Left ventricle myocardium inferior (tissue), 1 donor: ENCODE results near the gene AKAP13. TPM values are rescaled to one million over a fixed set of nuclear protein-coding genes. Genes with fewer than 3 reads are reported as not detected.

Source experiments
- DNase-seq: peaks from one replicate; pipeline ENCODE4 v3.0.0-alpha.2; 2020
- H3K27ac ChIP-seq: fragments of 200-600 bp; replicated peaks from 2 replicates; pipeline ENCODE4 v1.8.0; 2021
- H3K27me3 ChIP-seq: fragments of 200-600 bp; 2 replicates; pipeline ENCODE4 v1.8.0; 2021; ENCODE audit warnings: low read depth
- H3K36me3 ChIP-seq: fragments of 200-600 bp; 2 replicates; pipeline ENCODE4 v1.8.0; 2021
- H3K4me1 ChIP-seq: fragments of 200-600 bp; 2 replicates; pipeline ENCODE4 v1.8.0; 2021
- H3K4me3 ChIP-seq: fragments of 200-600 bp; 2 replicates; pipeline ENCODE4 v1.8.0; 2021; ENCODE audit warnings: mild to moderate bottlenecking, moderate library complexity
- H3K9me3 ChIP-seq: fragments of 200-600 bp; replicated peaks from 2 replicates; pipeline ENCODE4 v1.8.0; 2021
- CTCF ChIP-seq: fragments of 200-600 bp; IDR thresholded peaks from 2 replicates; pipeline ENCODE4 v1.8.0; 2021; ENCODE audit warnings: antibody characterized with exemption, mild to moderate bottlenecking, borderline replicate concordance
- intact Hi-C: fragments of 100-400 bp; cut with micrococcal nuclease; formaldehyde crosslinking; loops from one replicate; pipeline ENCODE4 v1.11.0; 2022
- total RNA-seq: library from RNA; stranded (reverse); fragmentation: NEBNext Ultra II Directional; extraction: Animal tissue kit (Norgen Biotek cat#: 25700); gene quantifications from one replicate; pipeline ENCODE4 v1.2.1, GENCODE V29; 2021
- donor health status: DM: no; HTN: yes; CAD: no; lungs with severe emphysema.

AKAP13 gene
- total RNA-seq, 1 donor from 2014 or later, result 331 TPM

- no peak for TF ChIP-seq CTCF
- no peak for DNase-seq
- H3K9me3 ChIP-seq, result no peaks in the 10 kb centered on the region
- peaks cover 77% of the 10 kb centered on the region for H3K36me3 ChIP-seq
- peaks cover 47% of the 10 kb centered on the region for H3K4me1 ChIP-seq
- intact Hi-C loops, result no loop called here
- H3K4me3 ChIP-seq, result no peak overlapping the region
- peak overlapping the region; percentile 23 for H3K27ac ChIP-seq
- H3K27me3 ChIP-seq, result no peaks in the 10 kb centered on the region
Measured at GRCh38 chr15:85679231-85679630, 298.8 kb downstream of the AKAP13 start.

DNA sequence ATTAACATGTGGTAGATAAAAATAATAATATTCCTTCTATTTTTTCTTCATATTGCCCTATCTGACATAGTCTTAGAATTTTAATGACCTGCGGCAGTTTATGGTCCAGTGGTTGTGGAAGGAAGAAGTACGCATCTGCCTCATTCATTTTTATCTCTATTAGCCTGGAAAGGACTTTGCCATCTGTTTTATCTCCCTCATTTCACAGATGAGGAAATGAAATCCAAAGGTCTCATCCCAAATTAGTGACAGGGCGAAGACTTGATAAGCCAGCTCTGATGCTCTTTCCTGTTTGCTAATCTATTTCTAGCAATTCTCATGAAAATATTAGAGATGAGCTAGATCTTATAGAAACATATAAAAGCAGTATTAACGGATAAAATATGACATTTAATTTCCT is 301.0 kb downstream of the AKAP13 start:
- no peak for TF ChIP-seq CTCF
- H3K9me3 ChIP-seq, result no peaks in the 10 kb centered on the region
- H3K4me1 ChIP-seq, result peaks cover 48% of the 10 kb centered on the region
- intact Hi-C loops, result no loop called here
- DNase-seq, result no peak
- H3K27me3 ChIP-seq, result no peaks in the 10 kb centered on the region
- H3K27ac ChIP-seq, result peak overlapping the region; percentile 77
- H3K36me3 ChIP-seq, result peaks cover 78% of the 10 kb centered on the region
- H3K4me3 ChIP-seq, result no peak overlapping the region

DNA sequence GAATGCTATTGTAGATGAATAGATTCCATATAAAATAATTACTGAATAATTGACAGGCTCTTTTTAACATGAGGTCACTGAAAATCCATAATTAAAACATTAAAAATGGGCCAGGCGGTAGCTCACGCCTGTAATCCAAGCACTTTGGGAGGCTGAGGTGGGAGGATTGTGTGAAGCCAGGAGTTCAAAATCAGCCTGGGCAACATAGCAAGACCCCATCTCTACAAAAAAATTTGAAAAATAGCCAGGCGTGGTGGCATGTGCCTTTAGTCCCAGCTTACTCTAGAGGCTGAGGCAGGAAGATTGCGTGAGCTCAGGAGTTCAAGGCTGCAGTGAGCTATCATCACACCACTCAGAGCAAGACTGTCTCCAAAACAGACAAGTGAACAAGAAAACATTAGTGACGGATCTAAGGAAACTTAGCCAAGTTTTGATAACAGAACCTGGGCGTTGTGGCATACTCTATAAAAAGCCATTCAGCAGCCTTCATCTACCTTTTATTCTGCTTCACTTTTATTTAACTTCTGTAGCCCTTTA is 303.8 kb downstream of the AKAP13 start:
- Histone ChIP-seq H3K9me3 (no peaks in the 10 kb centered on the region), H3K27ac (peak overlapping the region; percentile 77), H3K36me3 (peaks cover 66% of the 10 kb centered on the region), H3K27me3 (no peaks in the 10 kb centered on the region), H3K4me1 (peaks cover 75% of the 10 kb centered on the region), H3K4me3 (peak overlapping the region; percentile 42)
- intact Hi-C loops, result loop anchor here (2.0 kb wide), 1 partner anchor 57 kb away; no protein-coding TSS in a partner anchor
- DNase-seq, result no peak
- no peak for TF ChIP-seq CTCF

GRCh38 chr15:85685356-85685755 is 305.0 kb downstream of the AKAP13 start:
- Histone ChIP-seq H3K4me3 (peak overlapping the region; percentile 42), H3K36me3 (peaks cover 65% of the 10 kb centered on the region), H3K27ac (peak overlapping the region; percentile 77), H3K9me3 (no peaks in the 10 kb centered on the region), H3K4me1 (peaks cover 86% of the 10 kb centered on the region), H3K27me3 (no peaks in the 10 kb centered on the region)
- TF ChIP-seq CTCF, result no peak
- intact Hi-C loops, result loop anchor here (2.0 kb wide), 1 partner anchor 59 kb away; no protein-coding TSS in a partner anchor
- no peak for DNase-seq

DNA sequence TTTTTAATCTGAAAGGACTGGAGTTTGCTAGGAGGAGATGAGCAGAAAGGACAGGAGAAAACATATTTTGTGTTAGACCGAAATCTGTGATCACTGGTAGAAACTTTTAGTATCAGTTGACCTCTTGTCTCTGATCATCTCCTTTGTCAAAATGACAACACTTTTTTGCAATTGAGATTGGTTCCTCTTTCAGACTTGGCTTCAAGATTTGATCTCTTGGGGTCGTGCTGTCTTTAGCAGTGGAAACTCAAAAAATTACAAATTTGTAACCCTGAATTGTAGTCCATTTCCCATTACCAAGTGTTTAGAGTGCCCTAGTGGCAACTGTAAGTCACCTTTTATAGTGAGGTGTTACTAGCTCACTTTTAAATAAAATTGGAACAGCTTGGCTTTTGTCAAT is 306.9 kb downstream of the AKAP13 start:
- H3K9me3 ChIP-seq, result no peaks in the 10 kb centered on the region
- H3K27ac ChIP-seq, result peak overlapping the region; percentile 77
- intact Hi-C loops, result no loop called here
- no peak for DNase-seq
- peaks cover 63% of the 10 kb centered on the region for H3K36me3 ChIP-seq
- no peaks in the 10 kb centered on the region for H3K27me3 ChIP-seq
- no peak overlapping the region for H3K4me3 ChIP-seq
- no peak for TF ChIP-seq CTCF
- peaks cover 93% of the 10 kb centered on the region for H3K4me1 ChIP-seq

- H3K4me3 ChIP-seq, result no peak overlapping the region
- peaks cover 95% of the 10 kb centered on the region for H3K4me1 ChIP-seq
- H3K36me3 ChIP-seq, result peaks cover 60% of the 10 kb centered on the region
- no peaks in the 10 kb centered on the region for H3K9me3 ChIP-seq
- H3K27ac ChIP-seq, result peak overlapping the region; percentile 77
- intact Hi-C loops, result no loop called here
- H3K27me3 ChIP-seq, result no peaks in the 10 kb centered on the region
- no peak for TF ChIP-seq CTCF
- DNase-seq, result no peak
Measured at GRCh38 chr15:85688711-85689110, 308.3 kb downstream of the AKAP13 start.
